GM18951 (cell line): Measurements from ENCODE around the gene PGS1.

Experiments
- POLR2A ChIP-seq: IDR thresholded peaks from 4 replicates; pipeline ENCODE4 v1.6.1; 2011; ENCODE audit warnings: mild to moderate bottlenecking; ENCODE audit not compliant: insufficient read length, insufficient read depth; ENCODE audit errors: extremely low read depth
- in situ Hi-C: fragments of 300-500 bp; cut with MboI; formaldehyde crosslinking; loops from one replicate; pipeline ENCODE4 v1.12.0; 2022; ENCODE audit warnings: low sequenced_read_pairs, mixed read lengths, inconsistent platforms; ENCODE audit not compliant: unreplicated experiment

PGS1 gene

DNA sequence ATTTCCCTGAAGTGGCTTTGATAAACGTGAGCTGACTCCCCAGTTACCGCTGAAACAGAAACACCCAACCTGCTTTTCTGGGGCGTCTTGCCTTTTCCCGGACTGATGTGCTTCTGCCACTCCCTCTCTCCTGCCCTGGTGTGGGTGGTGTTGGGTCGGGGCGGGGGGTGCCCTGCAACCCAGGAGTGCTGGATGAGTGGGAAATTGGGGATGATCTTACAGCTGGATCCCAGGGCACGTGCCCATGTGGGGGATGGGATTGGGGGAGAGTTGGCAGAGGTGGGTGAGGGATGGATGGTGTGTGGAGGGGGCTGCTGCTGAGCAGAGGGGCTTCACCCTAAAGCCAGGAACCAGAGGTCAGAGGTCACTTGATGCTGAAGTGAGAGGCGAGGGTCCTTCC lies 28.5 kb downstream of the PGS1 start:
- TF ChIP-seq POLR2A = no peak
- in situ Hi-C loops = no loop called here

GRCh38 chr17:78407387-78408000 lies 29.0 kb downstream of the PGS1 start:
- in situ Hi-C loops = no loop called here
- TF ChIP-seq POLR2A = no peak

- no peak for TF ChIP-seq POLR2A
- in situ Hi-C loops = no loop called here
Observed at GRCh38 chr17:78408476-78409050, 30.1 kb downstream of the PGS1 start.

DNA sequence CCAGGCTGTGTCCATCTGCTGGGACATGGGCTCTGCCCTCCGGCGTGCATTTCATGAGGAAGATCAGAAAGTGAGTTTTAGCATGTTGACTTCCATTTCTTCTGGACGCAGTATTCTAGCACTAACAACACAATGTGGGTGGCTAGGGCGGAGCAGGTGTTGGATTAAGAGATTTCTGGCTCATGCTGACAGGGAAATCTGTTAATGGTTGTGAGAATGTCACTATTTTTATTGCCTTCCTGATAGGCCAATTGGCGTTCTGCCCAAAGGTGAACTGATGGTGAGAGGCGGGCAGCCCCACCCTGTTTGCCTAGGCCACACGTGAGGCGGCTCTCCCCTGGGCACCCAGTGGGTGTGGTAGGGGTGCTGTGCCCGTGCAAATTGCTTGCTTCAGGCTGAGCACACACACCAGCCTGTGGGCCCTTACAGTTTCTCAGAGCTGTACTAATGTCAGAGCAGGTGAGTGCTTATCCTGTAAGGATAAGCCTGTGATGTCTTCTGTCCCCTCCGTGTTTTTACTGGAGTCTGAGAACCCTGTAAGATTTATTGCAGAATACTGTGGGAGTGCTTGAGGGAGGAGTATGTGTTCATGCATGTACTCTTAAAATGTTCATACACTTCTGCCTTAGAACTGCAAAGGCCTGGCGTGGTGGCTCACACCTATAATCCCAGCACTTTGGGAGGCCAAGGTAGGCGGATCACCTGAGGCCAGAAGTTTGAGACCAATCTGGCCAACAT lies 30.9 kb downstream of the PGS1 start:
- in situ Hi-C loops = no loop called here
- no peak for TF ChIP-seq POLR2A

GRCh38 chr17:78411241-78411857 lies 32.9 kb downstream of the PGS1 start:
- no peak for TF ChIP-seq POLR2A

DNA sequence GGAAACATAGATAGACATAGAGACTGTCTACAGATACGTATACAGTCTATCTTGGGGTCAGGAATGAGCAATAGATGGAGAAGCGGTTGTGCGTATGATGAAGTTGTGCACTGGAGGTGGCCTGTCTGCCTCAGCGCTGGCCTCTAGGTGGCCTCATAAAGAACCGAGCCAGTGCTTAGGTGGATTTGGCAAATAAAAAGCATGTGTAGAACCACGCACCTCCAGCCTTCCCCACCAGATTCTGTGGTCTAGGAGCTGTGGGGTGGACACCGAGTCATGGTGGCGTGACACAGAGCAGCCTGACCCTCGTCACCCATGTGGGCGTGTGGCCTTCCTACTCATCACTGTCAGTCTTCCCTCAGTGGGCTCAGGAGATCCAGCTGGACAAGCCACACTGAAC lies 34.0 kb downstream of the PGS1 start:
- TF ChIP-seq POLR2A = no peak
- in situ Hi-C loops = no loop called here

More at GRCh38 chr17:78411241-78411857, 32.9 kb downstream of the PGS1 start:
- in situ Hi-C loops = no loop called here

- no peak for TF ChIP-seq POLR2A
- in situ Hi-C loops = no loop called here
Observed at GRCh38 chr17:78414178-78415162, 36.0 kb downstream of the PGS1 start.

DNA sequence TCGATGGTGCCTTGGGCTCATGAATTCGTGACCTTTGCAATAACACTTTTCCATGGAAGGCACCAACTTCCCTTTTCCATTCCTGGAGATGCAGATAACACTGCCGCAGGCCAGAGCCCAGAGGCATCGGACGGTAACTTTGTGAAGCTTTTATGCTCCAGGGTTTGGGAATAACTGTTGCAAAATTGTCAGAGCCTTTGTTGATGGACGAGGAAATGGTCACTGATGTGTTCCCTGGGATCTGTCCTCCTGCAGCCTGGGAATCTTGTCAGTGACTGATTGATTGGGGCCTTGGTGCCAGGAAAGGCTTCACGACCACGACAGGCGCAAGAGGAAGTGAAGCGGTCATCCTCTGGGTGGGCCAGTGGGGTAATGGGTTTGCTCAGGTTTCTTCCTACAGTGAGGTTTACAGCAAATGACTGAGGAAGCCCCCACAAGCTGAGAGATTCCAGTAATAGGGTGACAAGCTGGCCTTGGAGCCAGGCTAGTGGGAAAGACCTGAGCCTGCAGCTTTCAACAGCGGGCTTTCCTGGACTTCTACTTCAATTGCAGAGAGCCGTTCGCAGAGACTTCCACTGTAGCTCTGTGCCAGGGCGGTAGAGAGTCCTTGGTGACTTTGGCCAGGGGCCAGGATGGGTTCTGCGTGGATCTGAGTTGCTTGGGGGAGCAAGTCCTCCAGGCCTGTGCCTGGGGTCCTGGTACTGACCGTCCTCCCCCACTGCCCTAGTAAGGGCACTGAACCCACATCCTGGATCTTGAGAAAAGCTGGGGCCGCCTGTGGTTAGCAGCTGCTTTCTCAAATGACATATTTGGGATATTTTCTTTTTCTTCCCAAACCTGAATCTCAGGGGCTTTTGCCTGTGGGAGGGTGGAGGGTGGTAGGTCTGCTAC lies 37.6 kb downstream of the PGS1 start:
- in situ Hi-C loops = no loop called here
- no peak for TF ChIP-seq POLR2A

DNA sequence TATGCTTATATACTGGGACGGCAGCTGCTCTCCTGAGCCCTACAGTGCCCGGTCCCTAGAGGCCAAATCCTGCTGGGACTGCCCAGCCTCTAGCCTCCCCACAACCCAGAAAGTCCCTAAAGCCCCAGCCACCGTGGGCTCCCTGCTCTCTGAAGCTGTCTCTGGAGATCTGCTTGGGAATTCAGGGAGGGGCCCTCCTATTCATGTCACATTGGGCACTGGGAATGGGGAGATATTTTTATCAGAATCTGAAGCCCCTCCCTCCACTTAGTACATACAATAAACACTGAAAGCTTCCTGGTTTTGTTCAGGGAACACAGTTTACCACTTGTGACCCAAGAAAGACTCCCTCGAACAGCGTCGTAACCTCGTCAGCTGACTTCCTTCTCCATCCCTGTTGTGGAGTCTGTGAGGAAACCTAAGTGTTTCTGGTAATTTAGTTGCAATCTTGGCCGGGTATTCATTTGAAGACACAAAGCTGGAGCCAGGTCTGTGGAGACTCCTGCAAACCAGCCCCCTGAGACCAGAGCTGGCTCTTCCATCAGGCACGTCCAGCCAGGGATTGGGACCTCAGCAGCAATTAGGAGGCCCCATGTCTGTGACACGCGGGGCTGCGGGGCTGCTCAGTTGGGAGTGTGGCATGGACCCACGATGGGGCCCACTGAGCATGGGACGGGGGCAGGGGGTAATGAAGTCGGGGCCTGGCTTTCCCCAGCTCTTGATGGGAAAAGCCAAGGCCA lies 38.5 kb downstream of the PGS1 start:
- TF ChIP-seq POLR2A = no peak
- in situ Hi-C loops = no loop called here

GRCh38 chr17:78417531-78417909 lies 39.1 kb downstream of the PGS1 start:
- no peak for TF ChIP-seq POLR2A
- in situ Hi-C loops = no loop called here

- in situ Hi-C loops = no loop called here
- TF ChIP-seq POLR2A = no peak
Observed at GRCh38 chr17:78418326-78419026, 40.0 kb downstream of the PGS1 start.
